ENCODE data around the gene MAP3K9. TPM values are rescaled to one million over a fixed set of nuclear protein-coding genes. Genes with fewer than 3 reads are reported as not detected.

MAP3K9 gene
- total RNA-seq, 1 experiment from 2014 or later, result 24.3 TPM

GRCh38 chr14:70713511-70713916 lies 95.8 kb downstream of the MAP3K9 start:
- no TSS peak for BruUV-seq (replicated peaks)
- peaks cover 30% of the 10 kb centered on the region for H3K4me1 Mint-ChIP-seq (ENCODE audit: low read depth, unreplicated experiment)
- intact Hi-C loops (cut with micrococcal nuclease; ENCODE audit: unreplicated experiment), result loop anchor here (5.0 kb wide), 1 partner anchor 71 kb away; the partner anchor contains the start of gene TTC9
- H3K4me3 Mint-ChIP-seq (ENCODE audit: low read depth, unreplicated experiment), result no peak overlapping the region
- CTCF ChIA-PET, result interaction anchor here (0.5 to 1.3 kb wide), 7 partner anchors 15 to 90 kb away, joined by 3 to 9 read pairs (median 4); partner anchors contain the start of gene TTC9
- TF ChIP-seq CTCF (IDR thresholded peaks at IDR 0.05; ENCODE audit: unreplicated experiment), result no peak
- no peaks in the 10 kb centered on the region for H3K9me3 Mint-ChIP-seq (ENCODE audit: low read depth, unreplicated experiment)
- H3K27ac Mint-ChIP-seq (ENCODE audit: unreplicated experiment), result peak overlapping the region; percentile 77
- H3K27me3 Mint-ChIP-seq (ENCODE audit: unreplicated experiment), result no peaks in the 10 kb centered on the region
- no peak for DNase-seq
- no peaks in the 10 kb centered on the region for H3K36me3 Mint-ChIP-seq (ENCODE audit: insufficient read depth, unreplicated experiment)

GRCh38 chr14:70713096-70713495 lies 96.2 kb downstream of the MAP3K9 start:
- TF ChIP-seq CTCF (IDR thresholded peaks at IDR 0.05; ENCODE audit: unreplicated experiment), result no peak
- Mint-ChIP-seq H3K36me3 (ENCODE audit: insufficient read depth, unreplicated experiment) (no peaks in the 10 kb centered on the region), H3K4me3 (ENCODE audit: low read depth, unreplicated experiment) (no peak overlapping the region), H3K9me3 (ENCODE audit: low read depth, unreplicated experiment) (no peaks in the 10 kb centered on the region), H3K4me1 (ENCODE audit: low read depth, unreplicated experiment) (peaks cover 26% of the 10 kb centered on the region), H3K27ac (ENCODE audit: unreplicated experiment) (no peak overlapping the region), H3K27me3 (ENCODE audit: unreplicated experiment) (no peaks in the 10 kb centered on the region)
- no peak for DNase-seq
- no TSS peak for BruUV-seq (replicated peaks)
- CTCF ChIA-PET, result interaction anchor here (0.7 to 1.3 kb wide), 6 partner anchors 16 to 90 kb away, joined by 3 to 5 read pairs (median 4); partner anchors contain the start of gene TTC9
- intact Hi-C loops (cut with micrococcal nuclease; ENCODE audit: unreplicated experiment), result loop anchor here (5.0 kb wide), 1 partner anchor 71 kb away; the partner anchor contains the start of gene TTC9

GRCh38 chr14:70711451-70711850 lies 97.9 kb downstream of the MAP3K9 start:
- CTCF ChIA-PET, result no interaction called here
- no peaks in the 10 kb centered on the region for H3K9me3 Mint-ChIP-seq (ENCODE audit: low read depth, unreplicated experiment)
- BruUV-seq (replicated peaks), result no TSS peak

GRCh38 chr14:70709726-70710382 lies 99.5 kb downstream of the MAP3K9 start:
- intact Hi-C loops (cut with micrococcal nuclease; ENCODE audit: unreplicated experiment), result loop anchor here (5.0 kb wide), 2 partner anchors 48 to 68 kb away; partner anchors contain the start of gene TTC9
- H3K27me3 Mint-ChIP-seq (ENCODE audit: unreplicated experiment), result no peaks in the 10 kb centered on the region
- no TSS peak for BruUV-seq (replicated peaks)
- CTCF ChIA-PET, result interaction anchor here (1.3 kb wide), 1 partner anchor 100 kb away, joined by 4 read pairs; no protein-coding TSS in a partner anchor
- no peaks in the 10 kb centered on the region for H3K36me3 Mint-ChIP-seq (ENCODE audit: insufficient read depth, unreplicated experiment)
- H3K9me3 Mint-ChIP-seq (ENCODE audit: low read depth, unreplicated experiment), result no peaks in the 10 kb centered on the region
- no peak overlapping the region for H3K4me3 Mint-ChIP-seq (ENCODE audit: low read depth, unreplicated experiment)
- no peak for TF ChIP-seq CTCF (IDR thresholded peaks at IDR 0.05; ENCODE audit: unreplicated experiment)
- H3K4me1 Mint-ChIP-seq (ENCODE audit: low read depth, unreplicated experiment), result peaks cover 35% of the 10 kb centered on the region
- no peak for DNase-seq
- no peak overlapping the region for H3K27ac Mint-ChIP-seq (ENCODE audit: unreplicated experiment)

More at GRCh38 chr14:70711451-70711850, 97.9 kb downstream of the MAP3K9 start:
- intact Hi-C loops (cut with micrococcal nuclease; ENCODE audit: unreplicated experiment), result loop anchor here (5.0 kb wide), 1 partner anchor 69 kb away; the partner anchor contains the start of gene TTC9
- H3K4me1 Mint-ChIP-seq (ENCODE audit: low read depth, unreplicated experiment), result peaks cover 25% of the 10 kb centered on the region
- H3K4me3 Mint-ChIP-seq (ENCODE audit: low read depth, unreplicated experiment), result no peak overlapping the region
- no peak for TF ChIP-seq CTCF (IDR thresholded peaks at IDR 0.05; ENCODE audit: unreplicated experiment)
- H3K27ac Mint-ChIP-seq (ENCODE audit: unreplicated experiment), result no peak overlapping the region
- no peaks in the 10 kb centered on the region for H3K27me3 Mint-ChIP-seq (ENCODE audit: unreplicated experiment)
- no peak for DNase-seq
- H3K36me3 Mint-ChIP-seq (ENCODE audit: insufficient read depth, unreplicated experiment), result no peaks in the 10 kb centered on the region

Measured in Calu3 (cell line).